HG03439 (cell line): ENCODE data around the gene FOXO3B.
"Not testable (repeated sequence)": the region's sequence is repeated elsewhere in the genome, so short reads cannot be mapped to it uniquely, and the experiment has no call there.

Experiments used
- ATAC-seq: cut with Tn5 transposase; IDR thresholded peaks from one replicate; pipeline ENCODE4 v1.9.1; 2021; ENCODE audit warnings: mild to moderate bottlenecking, moderate library complexity; ENCODE audit not compliant: unreplicated experiment

The FOXO3B gene

DNA sequence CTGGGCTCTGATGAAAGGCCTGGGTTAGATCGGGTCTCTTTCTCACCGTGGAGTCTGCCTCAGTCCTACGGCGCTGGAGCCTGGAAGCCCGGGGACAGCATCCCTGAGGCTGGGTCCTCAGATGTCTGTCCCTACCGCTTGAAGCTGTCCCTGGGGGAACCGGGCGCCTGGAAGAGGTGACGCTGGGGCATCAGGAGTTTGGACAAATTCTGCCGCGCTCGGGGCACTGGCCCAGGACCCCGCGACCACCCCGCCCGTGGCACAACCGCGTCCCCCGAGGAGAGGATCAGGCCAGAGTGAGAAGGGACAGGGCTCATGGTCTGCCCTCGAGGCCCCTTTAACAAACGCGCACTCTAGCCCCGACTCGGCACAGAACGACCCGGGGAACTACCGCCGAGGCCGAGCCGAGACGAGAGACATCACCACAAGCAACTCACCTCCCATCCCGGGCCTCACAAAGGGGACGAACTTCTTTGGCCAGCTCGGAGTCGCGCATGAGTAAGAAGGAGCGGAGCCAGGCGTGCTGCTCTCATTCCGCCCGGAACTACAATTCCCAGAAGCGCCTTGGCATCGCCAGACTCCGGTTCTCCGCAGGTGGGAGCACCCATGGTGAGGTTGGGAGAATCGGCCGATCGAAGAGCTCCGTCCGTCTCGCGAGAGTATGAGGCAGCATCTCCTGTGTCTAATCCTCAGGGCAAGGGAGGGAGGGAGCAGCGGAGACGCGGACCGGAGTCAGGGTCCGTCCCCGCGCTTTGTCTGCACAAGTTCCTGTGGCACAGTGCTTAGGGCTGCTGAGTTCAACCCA is at the start of gene FOXO3B:
TSS of gene FOXO3B (minus strand) at position 548 of the 805 bp plus-strand sequence. CDS start 663 bp downstream, outside the sequence.
- peak; percentile 92 for ATAC-seq

- ATAC-seq = not testable (repeated sequence)
Measured at GRCh38 chr17:18723509-18723908, 41.4 kb upstream of the FOXO3B start.

GRCh38 chr17:18722612-18723011 is 40.5 kb upstream of the FOXO3B start:
- ATAC-seq = not testable (repeated sequence)

DNA sequence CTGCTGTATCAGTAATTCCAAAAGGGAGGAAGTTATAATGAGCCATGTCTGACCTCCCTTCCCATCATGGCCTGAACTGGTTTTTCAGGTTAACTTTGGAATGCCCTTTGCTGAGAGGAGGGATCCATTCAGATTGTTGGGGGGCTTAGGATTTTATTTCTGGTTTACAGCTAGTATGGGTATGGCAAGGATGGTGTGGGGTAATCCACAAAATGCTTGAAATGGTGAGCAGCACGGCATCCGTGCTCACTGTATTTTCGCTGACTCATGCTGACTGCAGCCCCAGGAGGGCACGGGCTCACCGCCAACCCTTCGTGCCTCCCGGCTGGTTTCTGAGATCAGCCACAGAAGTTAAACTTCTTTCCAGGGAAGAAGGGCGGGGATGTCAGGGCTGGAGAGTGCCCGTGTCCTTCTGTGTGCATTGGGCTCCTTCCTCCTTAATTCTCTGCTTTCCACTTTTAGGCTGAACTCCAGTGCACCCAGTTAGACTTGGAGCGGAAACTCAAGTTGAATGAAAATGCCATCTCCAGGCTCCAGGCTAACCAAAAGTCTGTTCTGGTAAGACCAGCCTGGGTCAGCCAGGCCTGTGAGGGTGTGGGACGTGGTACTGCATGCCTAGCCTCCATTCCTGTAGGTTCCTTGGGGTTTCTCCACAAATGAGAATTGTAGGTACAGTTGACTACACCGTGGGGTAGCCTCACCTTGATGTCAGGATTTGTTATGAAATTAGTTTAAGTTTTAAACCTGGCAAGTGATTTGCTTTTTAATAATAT is 39.8 kb upstream of the FOXO3B start:
- not testable (repeated sequence) for ATAC-seq

GRCh38 chr17:18719428-18720110 is 37.5 kb upstream of the FOXO3B start:
- not testable (repeated sequence) for ATAC-seq

- not testable (repeated sequence) for ATAC-seq
Measured at GRCh38 chr17:18718643-18719427, 36.7 kb upstream of the FOXO3B start.

- ATAC-seq = not testable (repeated sequence)
Measured at GRCh38 chr17:18712354-18712999, 30.4 kb upstream of the FOXO3B start.

DNA sequence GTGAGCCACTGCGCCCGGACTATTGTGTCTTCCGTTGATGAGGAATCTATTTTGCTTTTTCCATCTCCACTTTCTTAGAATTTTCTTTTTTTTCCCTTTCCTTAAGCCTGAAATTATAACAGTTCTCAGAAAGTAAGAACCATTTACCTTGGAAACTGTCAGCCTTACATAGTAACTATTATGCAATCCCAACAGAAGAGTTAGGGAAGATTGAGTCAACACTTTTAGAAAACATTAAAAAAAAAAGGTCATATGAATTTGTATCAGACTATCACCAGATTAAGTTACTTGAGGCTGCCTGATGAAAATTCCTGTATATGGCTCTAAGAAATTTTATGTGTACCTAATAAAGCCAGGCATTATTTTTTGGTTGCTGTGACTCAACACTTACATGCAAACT is 26.1 kb upstream of the FOXO3B start:
- ATAC-seq = not testable (repeated sequence)

GRCh38 chr17:18705955-18706354 is 23.8 kb upstream of the FOXO3B start:
- ATAC-seq = not testable (repeated sequence)

- ATAC-seq = not testable (repeated sequence)
Measured at GRCh38 chr17:18698473-18699103, 16.5 kb upstream of the FOXO3B start.

GRCh38 chr17:18695143-18695542 is 13.0 kb upstream of the FOXO3B start:
- ATAC-seq = not testable (repeated sequence)

DNA sequence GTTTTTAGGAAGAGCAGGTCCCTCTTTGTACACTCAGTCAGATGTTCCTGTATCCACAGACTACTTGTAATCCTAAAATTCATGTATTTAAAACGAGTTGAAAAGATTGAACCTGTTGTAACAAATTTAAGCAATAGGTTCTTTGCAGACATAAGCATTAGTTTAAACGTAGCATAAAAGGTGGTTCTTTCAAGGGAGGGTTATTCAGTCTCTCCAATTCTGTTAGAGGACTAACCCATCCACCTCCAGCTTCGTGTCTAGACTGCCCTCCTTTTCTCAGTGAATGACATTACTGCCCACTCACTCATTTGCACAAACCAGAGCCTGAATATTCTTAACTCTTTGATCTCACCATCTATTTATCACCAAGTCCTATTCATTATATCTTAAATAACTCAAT is 554 bp upstream of the FOXO3B start:
- ATAC-seq = not testable (repeated sequence)

GRCh38 chr17:18677381-18677780 is 4.7 kb downstream of the FOXO3B start:
- not testable (repeated sequence) for ATAC-seq

DNA sequence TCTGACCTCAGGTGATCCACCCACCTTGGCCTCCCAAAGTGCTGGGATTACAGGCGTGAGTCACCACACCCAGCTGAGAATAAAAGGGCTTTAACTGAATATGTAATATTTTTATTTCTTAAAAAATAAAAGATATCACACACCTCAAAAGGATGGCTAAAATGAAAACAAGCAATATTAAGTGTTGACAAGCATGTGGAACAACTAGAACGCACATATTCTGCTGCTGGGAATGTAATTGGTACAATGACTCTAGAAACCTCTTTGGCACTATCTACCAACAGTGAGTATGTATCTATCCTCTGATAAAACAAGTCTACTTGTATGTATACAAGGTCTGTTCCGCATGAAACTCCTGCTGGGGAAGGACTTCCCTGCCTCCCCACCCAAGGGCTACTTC is 5.2 kb downstream of the FOXO3B start:
- ATAC-seq = not testable (repeated sequence)

- ATAC-seq = not testable (repeated sequence)
Measured at GRCh38 chr17:18672395-18673227, 9.5 kb downstream of the FOXO3B start.

DNA sequence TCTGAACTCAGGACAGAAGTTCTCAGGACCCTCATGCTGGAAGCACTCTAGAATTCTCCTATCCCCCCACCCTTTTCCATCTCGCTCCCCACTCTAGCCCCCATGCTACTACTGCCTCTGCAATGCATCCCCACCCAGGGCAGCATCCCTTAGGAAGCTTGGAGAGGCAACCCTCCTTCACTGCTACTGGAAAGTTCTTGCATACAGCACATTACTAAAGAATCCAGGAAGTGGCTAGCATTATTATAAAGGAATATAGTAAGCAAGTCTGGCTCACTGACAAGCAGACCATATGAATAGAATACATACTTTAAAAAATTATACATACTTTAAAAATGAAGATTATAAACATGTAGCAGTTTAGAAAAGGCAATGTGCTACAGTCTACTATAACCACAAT is 13.5 kb downstream of the FOXO3B start:
- not testable (repeated sequence) for ATAC-seq

DNA sequence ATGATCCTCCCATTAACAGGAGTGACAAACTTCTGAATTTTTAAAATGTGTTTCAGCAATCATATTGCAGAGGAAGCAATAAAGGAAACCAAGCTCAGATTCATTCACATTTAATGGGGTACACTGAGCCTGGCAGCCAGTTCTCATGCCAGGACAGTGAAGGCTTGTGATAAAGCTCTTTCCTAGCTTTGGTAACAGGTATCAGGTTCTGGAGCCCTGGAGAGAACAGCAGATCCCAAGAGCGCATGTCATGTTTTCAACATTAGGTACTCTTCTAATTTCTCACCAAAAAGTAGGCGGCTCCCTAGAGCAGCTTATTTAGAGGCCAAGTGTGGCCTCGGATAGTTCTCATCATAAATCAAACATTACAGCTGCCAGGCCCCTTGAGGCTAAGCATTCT is 14.6 kb downstream of the FOXO3B start:
- not testable (repeated sequence) for ATAC-seq

GRCh38 chr17:18666326-18666725 is 15.8 kb downstream of the FOXO3B start:
- ATAC-seq = not testable (repeated sequence)
